HG02973 (cell line): Measurements from ENCODE around the gene CFDP1.

Experiments
- ATAC-seq: cut with Tn5 transposase; IDR thresholded peaks from one replicate; pipeline ENCODE4 v1.9.1; 2021; ENCODE audit warnings: moderate library complexity; ENCODE audit not compliant: unreplicated experiment

The CFDP1 gene

DNA sequence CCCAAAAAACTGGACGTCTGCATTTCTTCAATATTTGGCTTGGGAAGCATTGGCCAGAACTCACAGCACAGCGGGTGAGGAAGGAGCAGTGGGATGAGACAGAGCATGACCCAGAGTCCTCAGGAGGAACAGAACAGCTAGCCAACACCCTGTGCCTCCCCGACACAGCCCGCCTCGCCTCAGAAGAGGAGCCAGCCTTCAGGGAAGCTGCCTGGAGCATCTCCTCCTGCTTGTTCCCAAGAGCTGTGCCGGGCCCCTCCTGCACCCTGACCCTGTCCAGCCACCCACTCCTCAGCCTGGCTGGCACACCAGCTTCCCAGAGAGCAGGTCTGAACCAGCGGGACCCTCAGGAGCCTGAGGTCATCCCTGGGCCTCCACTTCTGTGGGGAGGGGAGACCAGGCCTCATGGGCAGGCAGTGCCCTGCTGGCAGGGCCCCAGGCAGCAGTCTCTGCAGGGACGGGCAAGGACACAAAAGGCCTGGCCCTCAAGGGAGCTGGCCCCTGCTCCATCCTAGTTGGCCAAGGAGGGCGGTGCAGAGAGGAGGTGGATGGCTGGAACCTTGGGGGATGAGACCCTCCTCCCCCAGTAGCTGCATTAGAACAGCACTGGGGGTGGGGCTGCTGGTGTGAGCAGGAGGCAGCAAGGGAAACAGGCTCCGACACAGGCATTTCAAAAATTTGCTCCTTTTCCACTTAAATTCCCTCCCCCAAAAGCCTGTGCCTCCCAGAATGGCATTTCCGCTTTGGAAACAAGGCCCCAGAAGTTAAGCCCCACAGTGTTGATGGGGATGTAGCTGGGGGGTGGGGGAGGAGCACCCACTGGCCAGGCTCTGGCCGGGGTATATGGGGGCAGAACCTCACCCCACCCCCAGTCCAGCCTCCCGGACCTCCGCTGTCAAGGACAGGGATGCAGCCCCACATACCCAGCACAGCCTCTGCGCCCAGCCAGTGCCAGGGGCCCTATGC is 180.1 kb downstream of the CFDP1 start:
- ATAC-seq: no peak

- no peak for ATAC-seq
Measured at GRCh38 chr16:75252049-75252864, 181.0 kb downstream of the CFDP1 start.

GRCh38 chr16:75251280-75252048 is 181.8 kb downstream of the CFDP1 start, which contains the start of gene BCAR1:
Gene BCAR1, minus strand, starts transcription at chr16:75251624. Its CDS starts 142 bp downstream, at chr16:75251482.
- peak; percentile 64 for ATAC-seq

DNA sequence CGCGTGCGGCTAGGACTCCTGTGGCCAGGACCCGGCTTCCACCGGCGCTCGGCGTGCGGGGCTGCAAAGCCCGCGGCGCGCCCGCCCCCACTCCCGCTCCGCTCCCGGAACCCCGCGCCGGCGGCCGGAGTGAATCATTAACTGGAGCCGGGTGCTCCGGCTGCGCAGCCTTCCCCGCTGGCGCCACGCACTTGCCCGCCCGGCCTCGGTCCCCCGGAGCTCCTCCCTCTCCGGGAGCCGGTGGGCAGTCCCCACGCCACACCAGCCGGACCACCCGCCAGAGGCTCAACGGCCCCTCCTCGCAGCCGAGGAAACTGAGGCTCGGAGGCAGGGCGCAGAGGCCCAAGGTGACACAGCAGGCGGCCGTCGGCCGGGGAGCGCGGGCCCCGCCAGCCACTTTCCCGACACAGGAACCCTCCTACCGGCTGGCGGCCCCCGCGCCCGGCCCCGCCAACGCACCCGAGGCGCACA is 182.5 kb downstream of the CFDP1 start:
- ATAC-seq: peak; percentile 43

DNA sequence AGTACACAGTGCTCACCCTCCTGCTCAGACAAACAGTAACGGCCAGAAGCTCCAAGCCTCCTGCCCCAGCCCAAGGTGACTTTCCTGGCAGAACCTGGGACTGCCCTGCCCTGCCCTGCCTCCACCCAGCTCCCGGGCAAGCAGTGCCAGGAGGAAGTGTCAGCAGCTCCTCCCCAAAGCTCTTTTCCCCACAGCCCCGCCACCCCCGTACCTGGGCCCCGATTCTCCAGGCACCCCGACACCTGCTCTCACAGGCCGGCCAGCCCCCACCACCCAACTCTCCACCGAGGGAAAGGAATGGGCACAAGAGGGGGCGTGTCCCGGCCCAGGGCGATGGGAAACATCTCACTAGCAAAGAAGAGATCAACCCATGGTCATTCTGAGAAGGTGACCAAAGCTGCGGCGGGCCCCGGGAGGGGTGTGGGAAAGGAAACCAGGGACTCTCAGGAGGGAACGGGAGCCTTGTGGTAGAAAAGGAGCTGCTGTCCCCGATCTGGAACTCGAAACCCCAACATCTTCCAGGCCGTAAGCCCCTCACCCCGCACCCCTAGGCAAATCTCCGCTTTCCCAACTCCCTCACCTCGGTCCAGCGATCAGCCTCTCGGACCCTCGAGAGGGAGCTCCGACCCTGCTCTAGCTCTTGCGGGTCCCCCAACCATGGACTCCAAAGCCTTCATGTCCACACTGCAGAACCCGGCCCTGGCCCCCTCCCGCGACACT is 183.1 kb downstream of the CFDP1 start:
- ATAC-seq: no peak

GRCh38 chr16:75249441-75249840 is 183.9 kb downstream of the CFDP1 start:
- no peak for ATAC-seq

- no peak for ATAC-seq
Measured at GRCh38 chr16:75248536-75249380, 184.5 kb downstream of the CFDP1 start.

DNA sequence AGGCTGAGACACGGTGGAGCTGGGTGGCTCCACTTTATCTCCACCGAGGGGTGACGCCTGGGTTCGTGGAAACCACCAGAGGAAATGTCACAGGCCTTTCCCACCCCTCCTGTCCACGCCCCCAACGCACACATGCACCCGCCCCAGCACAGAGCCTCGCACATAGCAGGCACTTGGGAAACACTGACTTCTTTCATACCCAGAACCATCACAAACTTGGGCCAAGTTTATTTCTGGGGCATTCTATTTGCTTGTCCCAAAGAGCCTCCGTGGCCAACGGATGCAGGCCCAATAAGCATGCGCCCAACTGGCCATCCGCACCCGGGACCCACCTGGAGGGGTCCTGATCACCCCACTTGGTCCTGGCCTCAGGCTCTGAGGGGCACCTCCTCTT is 185.2 kb downstream of the CFDP1 start:
- no peak for ATAC-seq

GRCh38 chr16:75247249-75247648 is 186.1 kb downstream of the CFDP1 start:
- no peak for ATAC-seq

DNA sequence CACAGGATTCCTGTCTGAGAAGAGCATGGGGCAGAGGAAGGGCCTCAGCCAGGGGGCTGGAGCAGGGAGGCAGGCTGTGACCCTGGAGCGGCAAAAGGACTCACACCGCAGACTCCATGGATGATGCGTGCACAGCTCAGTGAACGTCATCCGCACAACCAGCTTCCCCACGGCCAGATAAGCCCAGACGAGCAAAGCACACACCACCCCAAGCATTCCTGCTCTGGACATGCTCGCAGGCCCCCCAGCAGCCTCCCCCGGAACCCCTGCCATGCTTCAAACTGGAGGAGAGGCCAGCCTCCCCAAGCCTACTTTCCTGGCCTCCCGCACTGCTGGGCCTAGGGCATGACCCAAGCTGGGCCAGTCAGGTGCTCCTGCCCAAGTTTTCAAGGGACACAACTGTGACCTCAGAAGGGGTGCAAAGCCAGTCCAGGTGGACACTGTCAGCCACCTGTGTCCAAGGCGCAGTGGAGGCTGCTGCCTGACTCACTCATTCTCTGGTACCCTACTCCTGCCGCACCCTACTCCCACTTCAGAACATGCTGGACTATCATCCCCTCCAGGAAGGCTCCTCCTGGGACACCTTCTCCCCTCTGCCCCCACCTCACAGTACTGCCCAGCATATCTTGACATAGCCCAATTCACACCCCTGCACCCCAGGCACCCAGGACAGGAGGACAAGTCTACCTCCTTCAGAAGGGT is 186.6 kb downstream of the CFDP1 start:
- ATAC-seq: no peak

GRCh38 chr16:75244844-75245758 is 188.2 kb downstream of the CFDP1 start:
- ATAC-seq: no peak

DNA sequence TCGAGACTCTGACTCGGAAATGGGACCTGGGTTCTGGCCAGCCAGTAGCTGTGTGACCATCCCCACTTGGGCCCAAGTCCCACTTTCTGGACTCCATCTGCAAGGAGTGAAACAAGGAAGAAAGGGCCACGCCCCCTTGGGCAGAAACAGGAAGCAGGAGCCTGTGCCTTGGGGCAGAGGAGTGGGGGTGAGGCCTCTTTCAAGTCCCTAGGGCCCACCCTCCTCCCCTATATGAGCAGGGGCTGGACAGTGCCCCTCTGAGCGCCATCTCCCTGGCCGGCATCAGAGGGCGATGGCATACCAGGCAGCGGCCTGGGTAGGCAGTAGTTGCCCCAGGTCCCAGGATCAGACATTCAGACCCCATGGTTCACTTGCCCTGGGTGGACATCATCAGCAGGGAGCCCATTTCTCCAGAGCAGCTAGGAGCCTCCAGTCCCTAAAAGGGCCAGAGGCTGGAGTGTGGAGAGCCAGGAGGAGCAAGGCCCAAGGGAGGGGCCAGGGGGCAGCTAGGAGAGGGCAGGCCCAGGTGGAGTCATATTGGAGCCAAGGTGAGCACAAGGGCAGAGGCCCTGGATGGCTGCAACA is 189.0 kb downstream of the CFDP1 start:
- no peak for ATAC-seq
